HUES48 (cell line): ENCODE measurements around the gene TSPAN9.

ENCODE experiments used
- H3K27ac ChIP-seq: one replicate; pipeline ENCODE4 v1.7.0; 2013; ENCODE audit warnings: low read depth, low read length, inconsistent platforms
- H3K27me3 ChIP-seq: 2 replicates; pipeline ENCODE4 v1.6.1; 2013; ENCODE audit warnings: mild to moderate bottlenecking, low read length; ENCODE audit not compliant: control insufficient read depth, insufficient read depth
- H3K36me3 ChIP-seq: 2 replicates; pipeline ENCODE4 v1.6.1; 2013; ENCODE audit warnings: low read length; ENCODE audit not compliant: control insufficient read depth, insufficient read depth
- H3K4me1 ChIP-seq: 2 replicates; pipeline ENCODE4 v1.6.1; 2013; ENCODE audit warnings: mild to moderate bottlenecking, low read length; ENCODE audit not compliant: control insufficient read depth, insufficient read depth
- H3K4me3 ChIP-seq: 2 replicates; pipeline ENCODE4 v1.5.1; 2013; ENCODE audit warnings: mild to moderate bottlenecking, low read depth, low read length
- H3K9ac ChIP-seq: 2 replicates; pipeline ENCODE4 v1.6.1; 2013; ENCODE audit warnings: mild to moderate bottlenecking, low read depth, low read length, moderate library complexity
- H3K9me3 ChIP-seq: 2 replicates; pipeline ENCODE4 v1.6.1; 2013; ENCODE audit warnings: low read length; ENCODE audit not compliant: control insufficient read depth, insufficient read depth

TSPAN9 gene

DNA sequence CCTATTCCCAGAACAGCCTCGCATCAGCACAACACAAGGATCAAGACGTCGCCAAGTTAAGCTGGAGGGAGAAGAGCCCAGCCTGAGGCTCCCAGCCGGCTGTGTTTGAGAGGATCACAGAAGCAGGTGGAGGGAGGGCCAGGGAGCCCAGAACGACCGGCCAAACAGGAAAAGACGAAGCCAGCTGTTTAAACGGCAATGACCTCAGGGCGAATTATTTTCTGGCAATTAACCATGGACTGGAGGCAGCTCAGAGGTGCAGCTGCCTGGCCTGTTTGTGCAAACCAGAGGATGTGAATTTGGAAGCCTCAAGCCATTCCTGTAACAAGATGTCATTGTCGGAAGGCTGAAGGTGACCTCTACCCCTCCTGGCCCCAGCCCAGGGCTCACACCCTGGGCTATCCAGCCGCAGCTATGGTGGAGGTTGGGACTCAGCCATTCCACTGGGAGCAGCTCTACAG, 238.1 kb downstream of the TSPAN9 start:
- Histone ChIP-seq H3K27ac (no peak overlapping the region), H3K27me3 (no peaks in the 10 kb centered on the region), H3K9me3 (no peaks in the 10 kb centered on the region), H3K4me3 (no peak overlapping the region), H3K9ac (no peak overlapping the region), H3K36me3 (no peaks in the 10 kb centered on the region), H3K4me1 (no peaks in the 10 kb centered on the region)

DNA sequence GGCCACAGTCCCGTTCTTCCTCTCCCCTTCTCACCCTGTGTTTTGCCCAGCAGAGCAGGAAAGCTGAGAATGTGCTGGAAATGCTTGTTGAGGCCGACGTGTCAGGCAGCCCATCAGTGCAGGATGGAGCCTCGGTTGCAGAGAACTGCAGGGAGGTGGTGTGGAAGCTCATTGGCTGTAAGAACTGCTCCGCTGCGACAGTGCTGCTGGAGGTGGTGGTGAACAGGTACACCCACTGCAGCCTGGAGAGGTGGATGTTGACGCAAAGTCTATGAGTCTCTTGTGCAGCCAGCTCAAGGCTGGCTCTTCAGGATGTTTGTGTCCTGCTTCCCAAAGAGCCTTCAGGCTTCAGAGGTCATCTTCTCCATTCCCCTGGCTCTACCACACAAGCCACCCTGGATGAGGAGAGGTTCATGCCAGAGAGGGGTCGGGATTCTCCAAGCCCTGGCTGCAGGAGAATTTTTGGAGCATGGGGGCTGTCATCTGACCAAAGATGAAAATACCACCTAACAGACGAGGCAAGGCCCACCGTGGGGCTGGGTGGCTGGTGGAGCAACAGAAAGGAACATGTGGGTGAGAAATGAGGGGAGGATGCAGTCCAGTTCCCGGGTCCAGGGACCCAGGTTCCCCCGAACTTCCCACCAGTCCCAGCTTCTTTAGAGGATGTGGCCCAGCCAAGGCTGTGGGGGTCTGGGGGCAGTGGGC, 239.7 kb downstream of the TSPAN9 start:
- Histone ChIP-seq H3K27me3 (no peaks in the 10 kb centered on the region), H3K9me3 (no peaks in the 10 kb centered on the region), H3K4me1 (no peaks in the 10 kb centered on the region), H3K9ac (no peak overlapping the region), H3K4me3 (no peak overlapping the region), H3K36me3 (no peaks in the 10 kb centered on the region), H3K27ac (no peak overlapping the region)

DNA sequence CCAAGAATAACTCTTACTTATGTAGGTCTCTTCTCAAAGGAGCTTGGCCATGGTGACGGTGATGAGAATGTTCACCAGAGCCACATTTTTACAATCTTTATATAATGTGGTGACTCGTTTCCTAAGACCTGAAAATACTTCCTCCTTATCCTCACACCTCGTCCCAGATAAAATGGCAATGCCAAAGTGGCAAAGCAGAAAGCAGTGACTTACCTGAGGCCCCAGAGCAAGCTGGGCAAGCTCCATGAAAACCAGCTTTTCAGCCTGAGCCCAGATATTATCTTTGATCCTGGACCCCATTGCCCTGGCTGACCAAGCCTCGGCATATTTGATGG, 240.3 kb downstream of the TSPAN9 start:
- Histone ChIP-seq H3K4me3 (no peak overlapping the region), H3K36me3 (no peaks in the 10 kb centered on the region), H3K9ac (no peak overlapping the region), H3K4me1 (no peaks in the 10 kb centered on the region), H3K27ac (no peak overlapping the region), H3K27me3 (no peaks in the 10 kb centered on the region), H3K9me3 (no peaks in the 10 kb centered on the region)

DNA sequence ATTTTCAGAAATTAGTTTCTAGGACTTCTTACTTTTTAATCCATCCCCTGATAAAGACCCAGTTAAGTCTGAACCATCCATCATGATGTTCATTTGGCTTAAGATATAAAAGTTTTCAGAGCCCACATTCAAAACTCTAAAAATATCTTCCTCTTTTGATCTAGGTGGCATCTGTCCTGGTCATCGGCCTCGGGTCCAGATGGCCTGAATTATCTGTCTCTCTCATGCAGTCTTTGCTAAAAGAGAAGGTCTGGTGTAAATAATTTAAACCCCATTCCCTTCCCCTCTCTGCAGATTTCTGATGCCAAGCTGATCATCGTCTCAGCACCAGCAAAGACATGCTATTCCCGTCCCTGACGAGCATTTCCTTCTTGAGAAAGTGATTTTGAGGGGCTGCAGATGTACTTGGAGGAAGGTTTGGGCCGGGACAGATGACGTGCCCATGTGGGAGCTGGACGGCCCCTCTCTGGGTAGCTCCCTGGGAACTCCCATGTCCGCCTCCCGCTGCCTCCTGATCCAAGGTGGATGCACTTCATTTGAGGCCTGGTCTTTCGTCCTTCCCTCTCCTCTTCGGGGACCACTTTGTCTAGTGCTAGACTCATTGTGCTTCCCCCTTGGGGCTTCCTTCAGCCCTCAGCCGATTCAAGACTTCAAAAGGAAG, 240.8 kb downstream of the TSPAN9 start:
- no peaks in the 10 kb centered on the region for H3K36me3 ChIP-seq
- no peaks in the 10 kb centered on the region for H3K27me3 ChIP-seq
- no peaks in the 10 kb centered on the region for H3K4me1 ChIP-seq
- H3K9ac ChIP-seq: no peak overlapping the region
- H3K27ac ChIP-seq: no peak overlapping the region
- no peaks in the 10 kb centered on the region for H3K9me3 ChIP-seq
- H3K4me3 ChIP-seq: no peak overlapping the region

DNA sequence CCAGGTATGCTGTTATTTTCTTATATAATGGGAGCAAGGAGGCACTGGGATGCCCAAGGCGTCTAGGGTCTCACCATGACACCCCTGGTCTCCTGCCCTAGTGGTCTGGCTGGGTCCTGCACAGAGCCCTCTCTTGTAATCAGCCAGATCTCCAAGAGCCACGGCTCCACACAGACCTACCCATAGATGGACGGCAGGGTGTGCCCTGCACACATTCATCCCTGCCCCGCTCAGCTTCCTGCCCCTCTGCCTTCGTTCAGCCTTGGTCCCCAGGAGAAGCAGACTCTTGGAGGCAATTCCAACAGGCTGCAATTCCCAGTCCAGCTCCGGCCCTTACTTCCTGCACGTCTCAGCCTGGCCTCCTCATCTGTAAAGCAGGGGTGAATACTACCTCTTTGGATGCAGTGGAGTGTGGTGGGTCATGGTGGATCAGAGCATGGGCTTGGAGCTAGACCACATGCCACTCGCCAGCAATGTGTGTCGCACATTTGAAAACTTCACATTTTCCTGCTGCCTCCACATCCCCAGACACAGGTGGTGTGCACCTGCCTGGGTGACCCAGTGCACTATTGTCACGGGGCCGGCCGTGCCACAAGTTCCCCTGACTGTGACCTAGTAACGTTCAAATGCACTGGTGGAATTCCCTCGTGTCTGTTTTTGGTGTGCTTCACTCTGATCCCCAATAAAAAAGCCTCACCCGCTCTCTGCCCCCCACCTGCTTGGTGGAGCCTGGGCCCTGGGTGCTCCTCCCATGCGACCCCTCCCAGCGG, 242.7 kb downstream of the TSPAN9 start:
- Histone ChIP-seq H3K27ac (no peak overlapping the region), H3K4me1 (no peaks in the 10 kb centered on the region), H3K27me3 (no peaks in the 10 kb centered on the region), H3K4me3 (no peak overlapping the region), H3K9ac (no peak overlapping the region), H3K36me3 (no peaks in the 10 kb centered on the region), H3K9me3 (no peaks in the 10 kb centered on the region)

DNA sequence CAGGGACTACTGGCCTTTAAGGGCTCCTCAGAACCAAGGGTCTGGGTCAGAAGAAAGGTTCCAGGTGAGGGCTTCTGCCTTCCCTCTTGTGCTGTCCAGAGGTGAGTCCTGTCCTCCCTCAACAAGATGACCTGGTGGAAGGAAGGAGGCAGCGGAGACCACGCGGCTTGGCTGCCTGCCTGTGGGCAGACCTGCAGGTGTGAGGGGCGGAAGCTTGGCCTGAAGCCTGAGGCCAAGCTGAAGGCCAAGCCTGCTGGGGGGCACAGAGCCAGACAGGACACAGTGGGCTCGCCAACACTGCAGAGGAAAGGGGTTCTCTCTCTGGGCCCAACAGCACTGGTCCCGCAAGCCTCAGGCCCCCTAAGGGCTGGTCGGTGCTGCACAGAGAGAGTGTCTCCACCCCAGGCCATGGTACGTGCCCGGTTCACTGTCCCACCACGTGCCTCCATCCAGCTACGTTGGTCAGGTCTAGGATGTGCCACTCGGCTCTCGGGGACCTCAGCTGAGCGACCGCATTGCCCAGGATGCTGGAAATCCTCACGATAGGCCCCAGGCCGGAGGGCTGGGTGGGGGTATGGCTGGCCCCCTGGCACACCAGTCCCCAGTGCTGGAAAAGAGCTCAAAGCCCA, 243.8 kb downstream of the TSPAN9 start:
- no peak overlapping the region for H3K27ac ChIP-seq
- H3K4me3 ChIP-seq: no peak overlapping the region
- H3K9ac ChIP-seq: no peak overlapping the region
- no peaks in the 10 kb centered on the region for H3K4me1 ChIP-seq
- H3K9me3 ChIP-seq: no peaks in the 10 kb centered on the region
- no peaks in the 10 kb centered on the region for H3K36me3 ChIP-seq
- no peaks in the 10 kb centered on the region for H3K27me3 ChIP-seq

DNA sequence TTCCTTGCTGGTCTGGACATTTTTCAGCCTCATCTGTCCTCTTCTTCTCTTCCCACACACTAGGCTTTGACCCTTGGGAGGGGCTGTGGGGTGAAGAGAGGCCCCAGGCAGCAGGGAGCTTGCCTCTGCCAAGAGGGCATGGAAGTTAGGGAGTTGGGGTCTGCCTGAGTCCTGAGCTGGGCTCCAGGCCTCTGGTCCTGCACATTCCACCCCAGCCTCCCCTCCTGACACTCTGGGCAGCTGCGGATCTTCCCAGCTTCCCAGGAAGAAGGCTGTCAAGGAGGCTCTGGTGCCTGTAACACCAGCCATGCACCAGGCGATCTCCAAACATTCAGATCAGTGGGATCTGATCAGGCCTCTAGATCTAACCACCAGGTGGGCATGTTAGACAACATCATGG, 244.7 kb downstream of the TSPAN9 start:
- no peaks in the 10 kb centered on the region for H3K9me3 ChIP-seq
- no peak overlapping the region for H3K27ac ChIP-seq
- H3K27me3 ChIP-seq: no peaks in the 10 kb centered on the region
- no peak overlapping the region for H3K9ac ChIP-seq
- no peaks in the 10 kb centered on the region for H3K36me3 ChIP-seq
- no peaks in the 10 kb centered on the region for H3K4me1 ChIP-seq
- H3K4me3 ChIP-seq: no peak overlapping the region

DNA sequence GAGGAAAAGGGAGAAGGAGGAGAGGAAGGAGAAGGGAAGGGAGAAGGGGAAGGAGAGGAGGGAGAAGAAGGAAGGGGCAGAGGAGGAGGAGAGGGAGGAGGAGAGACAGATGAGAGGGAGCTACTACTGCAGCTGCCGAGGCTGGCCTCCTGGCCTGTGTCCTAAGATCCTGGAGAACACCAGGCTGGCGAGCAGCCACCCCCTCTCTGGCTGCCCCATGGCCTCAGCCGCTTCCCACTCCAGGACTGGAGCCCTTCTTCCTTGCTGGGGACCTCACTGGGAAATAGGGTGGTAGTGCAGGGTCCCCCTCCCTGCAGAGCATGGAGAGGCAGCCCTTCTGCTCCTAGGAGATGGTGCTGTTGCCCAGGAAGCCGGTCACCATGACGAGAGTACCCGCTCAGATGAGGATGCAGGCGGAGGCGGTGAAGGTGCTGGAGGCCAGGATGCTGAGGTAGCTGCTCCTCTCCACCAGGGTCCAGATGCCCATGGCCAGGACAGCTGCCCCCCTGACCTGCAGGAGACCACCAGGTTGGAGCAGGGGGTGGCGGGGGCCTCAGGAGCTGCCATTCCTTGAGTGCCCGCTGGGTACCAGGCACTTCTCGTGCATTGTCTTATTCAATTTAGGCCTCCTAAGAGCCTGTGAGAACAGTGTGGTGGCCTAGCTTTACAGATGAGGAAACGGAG, 246.0 kb downstream of the TSPAN9 start:
- Histone ChIP-seq H3K27ac (no peak overlapping the region), H3K4me3 (no peak overlapping the region), H3K9ac (no peak overlapping the region), H3K9me3 (no peaks in the 10 kb centered on the region), H3K4me1 (no peaks in the 10 kb centered on the region), H3K27me3 (no peaks in the 10 kb centered on the region), H3K36me3 (no peaks in the 10 kb centered on the region)

DNA sequence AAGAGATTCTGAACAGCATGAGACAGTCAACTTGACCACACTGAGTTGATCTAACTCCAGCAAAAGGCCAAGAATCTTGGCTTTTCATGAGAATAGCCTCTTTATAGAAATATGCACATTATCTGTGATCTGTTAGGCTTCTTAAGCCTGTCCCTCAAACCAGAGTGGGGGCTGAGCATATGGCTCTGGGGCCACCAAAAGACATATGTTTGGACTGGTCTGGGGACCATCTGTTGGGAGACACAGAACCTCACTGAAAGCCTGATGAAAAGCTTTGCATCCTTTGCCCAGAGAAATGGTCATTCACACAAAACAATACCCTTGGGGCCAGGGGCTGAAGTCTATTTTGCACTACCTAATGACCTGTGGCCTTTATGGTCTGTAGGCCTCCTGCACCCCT, 248.6 kb downstream of the TSPAN9 start:
- Histone ChIP-seq H3K27me3 (no peaks in the 10 kb centered on the region), H3K27ac (no peak overlapping the region), H3K36me3 (no peaks in the 10 kb centered on the region), H3K4me1 (no peaks in the 10 kb centered on the region), H3K4me3 (no peak overlapping the region), H3K9ac (no peak overlapping the region), H3K9me3 (no peaks in the 10 kb centered on the region)

DNA sequence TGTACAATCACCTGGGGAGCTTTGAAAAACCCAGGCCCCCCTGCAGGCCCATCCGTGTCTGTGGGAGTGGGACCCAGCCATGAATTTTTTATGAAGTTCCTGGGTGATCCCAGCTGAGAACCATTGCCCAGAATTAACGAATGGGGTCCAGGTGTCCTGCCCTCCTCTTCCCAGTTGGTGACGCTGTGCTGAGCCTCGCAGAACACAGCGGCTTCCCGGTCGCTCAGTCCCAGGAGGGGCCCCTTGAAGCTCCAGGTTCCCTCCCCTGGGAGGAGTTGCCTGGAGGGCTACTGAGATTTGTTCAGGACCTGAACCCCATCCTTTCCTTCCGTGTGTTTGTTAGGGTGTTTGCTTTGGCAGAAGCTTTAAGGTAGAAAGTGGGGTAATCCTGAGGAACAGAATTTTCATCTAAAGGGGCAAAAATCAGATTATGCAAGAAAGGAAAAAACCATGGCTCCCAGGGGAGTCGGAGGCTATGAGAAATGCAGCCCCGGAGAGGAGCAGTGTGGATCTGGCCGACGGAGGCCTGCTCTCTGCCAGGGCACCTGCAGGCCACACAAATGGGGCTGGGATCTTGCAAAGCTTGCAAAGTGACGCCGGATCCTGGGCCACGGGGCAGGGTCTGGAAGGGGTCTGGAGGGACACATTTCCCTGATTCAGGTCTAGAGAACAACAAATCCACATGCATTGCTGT, 249.1 kb downstream of the TSPAN9 start:
- Histone ChIP-seq H3K4me3 (no peak overlapping the region), H3K27me3 (no peaks in the 10 kb centered on the region), H3K9ac (no peak overlapping the region), H3K4me1 (no peaks in the 10 kb centered on the region), H3K9me3 (no peaks in the 10 kb centered on the region), H3K27ac (no peak overlapping the region), H3K36me3 (no peaks in the 10 kb centered on the region)
